Esophagus squamous epithelium (tissue), 4 donors: ENCODE measurements around the gene EPAS1.

Source experiments
- POLR2A ChIP-seq, 4 donors: fragments of 450-650 bp; IDR thresholded peaks; one replicate each; pipeline ENCODE4 v1.6.1; 2017; ENCODE audit warnings: antibody characterized with exemption in 4 of 4, mild to moderate bottlenecking in 4 of 4, moderate library complexity in 3 of 4
- TF ChIP-seq, protein P1 (sequence below), 6 experiments: fragments of 450-650 bp in 4 of 6; fragments of 200-600 bp in 2 of 6; sonication (generic) in 2 of 6; IDR thresholded peaks; one replicate each; pipeline ENCODE4 v1.5.1; 2016 to 2019; ENCODE audit warnings: antibody characterized with exemption in 6 of 6, mild to moderate bottlenecking in 4 of 6, moderate library complexity in 4 of 6

DNA sequence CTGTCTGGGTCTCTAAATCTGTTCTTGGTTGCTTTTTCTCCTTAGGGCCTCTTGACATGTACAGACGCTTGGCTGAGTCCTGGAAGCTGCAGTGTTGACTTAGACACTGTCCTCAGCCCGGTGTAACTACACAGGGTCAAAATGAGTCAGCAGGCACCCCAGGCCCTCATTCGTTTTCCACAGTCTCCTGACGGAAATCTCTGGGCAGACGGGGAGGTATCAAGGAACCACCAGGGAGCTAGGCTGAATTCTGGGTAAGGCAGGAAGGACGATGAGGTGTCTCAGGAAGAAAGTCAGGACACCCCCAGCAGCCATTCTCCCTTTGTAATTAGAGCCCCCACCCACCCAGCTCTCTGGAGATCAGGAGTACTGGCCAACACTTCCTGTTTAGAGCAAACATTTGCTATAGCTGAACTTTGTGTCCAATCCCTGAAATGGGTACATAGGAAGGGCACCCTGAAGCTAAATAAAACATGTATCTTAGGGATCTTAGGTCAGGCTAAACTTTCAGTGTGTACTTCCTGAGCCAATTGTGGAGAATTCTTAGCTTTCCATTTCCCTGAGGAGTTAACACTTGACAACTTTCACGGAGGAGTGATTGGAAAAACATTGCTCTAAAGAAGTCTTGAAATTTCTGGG lies 23.9 kb upstream of the EPAS1 start:
- TF ChIP-seq, protein P1, sequence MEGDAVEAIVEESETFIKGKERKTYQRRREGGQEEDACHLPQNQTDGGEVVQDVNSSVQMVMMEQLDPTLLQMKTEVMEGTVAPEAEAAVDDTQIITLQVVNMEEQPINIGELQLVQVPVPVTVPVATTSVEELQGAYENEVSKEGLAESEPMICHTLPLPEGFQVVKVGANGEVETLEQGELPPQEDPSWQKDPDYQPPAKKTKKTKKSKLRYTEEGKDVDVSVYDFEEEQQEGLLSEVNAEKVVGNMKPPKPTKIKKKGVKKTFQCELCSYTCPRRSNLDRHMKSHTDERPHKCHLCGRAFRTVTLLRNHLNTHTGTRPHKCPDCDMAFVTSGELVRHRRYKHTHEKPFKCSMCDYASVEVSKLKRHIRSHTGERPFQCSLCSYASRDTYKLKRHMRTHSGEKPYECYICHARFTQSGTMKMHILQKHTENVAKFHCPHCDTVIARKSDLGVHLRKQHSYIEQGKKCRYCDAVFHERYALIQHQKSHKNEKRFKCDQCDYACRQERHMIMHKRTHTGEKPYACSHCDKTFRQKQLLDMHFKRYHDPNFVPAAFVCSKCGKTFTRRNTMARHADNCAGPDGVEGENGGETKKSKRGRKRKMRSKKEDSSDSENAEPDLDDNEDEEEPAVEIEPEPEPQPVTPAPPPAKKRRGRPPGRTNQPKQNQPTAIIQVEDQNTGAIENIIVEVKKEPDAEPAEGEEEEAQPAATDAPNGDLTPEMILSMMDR (IDR thresholded peaks at IDR 0.05), result no peak
- no peak for TF ChIP-seq POLR2A (IDR thresholded peaks at IDR 0.05)
